Astrocyte (in vitro differentiated cells and primary cell): Measurements from ENCODE around the gene ZC3H12C. TPM values are rescaled to one million over a fixed set of nuclear protein-coding genes. Genes with fewer than 3 reads are reported as not detected.

Experiments
- DNase-seq: peaks from one replicate; pipeline ENCODE4 v3.0.0-alpha.2; 2010; ENCODE audit warnings: low read depth
- FAIRE-seq: peaks from 2 replicates; lab custom pipeline; 2011; peaks lifted over from hg19 to GRCh38; lab: Jason Lieb, UNC
- H2AFZ ChIP-seq: 2 replicates; pipeline ENCODE4 v1.6.0; 2012; ENCODE audit warnings: low read depth, low read length, inconsistent platforms
- H3K27ac ChIP-seq: 2 replicates; pipeline ENCODE4 v1.5.1; 2011; ENCODE audit warnings: low read depth, low read length, inconsistent platforms
- H3K27me3 ChIP-seq: 2 replicates; pipeline ENCODE4 v1.6.0; 2011; ENCODE audit warnings: low read length, inconsistent platforms; ENCODE audit not compliant: insufficient read depth
- H3K36me3 ChIP-seq: 2 replicates; pipeline ENCODE4 v1.5.1; 2011; ENCODE audit warnings: low read length, inconsistent platforms; ENCODE audit not compliant: insufficient read depth
- H3K4me1 ChIP-seq: 2 replicates; pipeline ENCODE4 v1.5.1; 2011; ENCODE audit warnings: low read length, inconsistent platforms; ENCODE audit not compliant: insufficient read depth
- H3K4me2 ChIP-seq: 2 replicates; pipeline ENCODE4 v1.6.0; 2012; ENCODE audit warnings: low read length, inconsistent platforms
- H3K4me3 ChIP-seq: 2 replicates; pipeline ENCODE4 v1.5.1; 2011; ENCODE audit warnings: low read depth, mild to moderate bottlenecking, low read length, inconsistent platforms; ENCODE audit not compliant: insufficient read depth
- H3K79me2 ChIP-seq: 2 replicates; pipeline ENCODE4 v1.6.0; 2012; ENCODE audit warnings: mild to moderate bottlenecking, low read length, inconsistent platforms; ENCODE audit not compliant: insufficient read depth
- H3K9ac ChIP-seq: 2 replicates; pipeline ENCODE4 v1.6.0; 2012; ENCODE audit warnings: mild to moderate bottlenecking, low read length, inconsistent platforms
- H3K9me3 ChIP-seq: 2 replicates; pipeline ENCODE4 v1.5.1; 2012; ENCODE audit warnings: low read depth, mild to moderate bottlenecking, low read length, inconsistent platforms; ENCODE audit not compliant: insufficient read depth
- H4K20me1 ChIP-seq: 2 replicates; pipeline ENCODE4 v1.6.0; 2012; ENCODE audit warnings: low read length, inconsistent platforms; ENCODE audit not compliant: insufficient read depth
- H3K27ac Mint-ChIP-seq: one replicate; pipeline ENCODE4 v1.8.0; 2021; ENCODE audit warnings: mild to moderate bottlenecking, mixed read lengths; ENCODE audit not compliant: unreplicated experiment
- H3K27me3 Mint-ChIP-seq: one replicate; pipeline ENCODE4 v1.8.0; 2021; ENCODE audit warnings: low read depth, mixed read lengths; ENCODE audit not compliant: unreplicated experiment
- H3K36me3 Mint-ChIP-seq: one replicate; pipeline ENCODE4 v1.8.0; 2021; ENCODE audit warnings: low read depth, mixed read lengths; ENCODE audit not compliant: unreplicated experiment
- H3K4me1 Mint-ChIP-seq: one replicate; pipeline ENCODE4 v1.8.0; 2021; ENCODE audit warnings: low read depth, mixed read lengths; ENCODE audit not compliant: unreplicated experiment
- H3K4me3 Mint-ChIP-seq: one replicate; pipeline ENCODE4 v1.8.0; 2021; ENCODE audit warnings: mild to moderate bottlenecking, moderate library complexity, mixed read lengths; ENCODE audit not compliant: unreplicated experiment
- H3K9me3 Mint-ChIP-seq: one replicate; pipeline ENCODE4 v1.8.0; 2021; ENCODE audit warnings: mild to moderate bottlenecking, mixed read lengths; ENCODE audit not compliant: unreplicated experiment
- EZH2 ChIP-seq: IDR thresholded peaks from 2 replicates; pipeline ENCODE4 v1.6.1; 2012; ENCODE audit warnings: mild to moderate bottlenecking, low read length, inconsistent platforms; ENCODE audit not compliant: insufficient read depth
- total RNA-seq: library from RNA; stranded (reverse); gene quantifications from 2 replicates; pipeline ENCODE4 v1.2.1, GENCODE V29; 2021
- TF ChIP-seq, protein P1 (sequence below): IDR thresholded peaks from 2 replicates; pipeline ENCODE4 v1.5.1; 2011; ENCODE audit warnings: low read depth, mild to moderate bottlenecking, inconsistent platforms, low read length, moderate library complexity; ENCODE audit not compliant: insufficient read depth

Gene ZC3H12C
- total RNA-seq, 1 donor from 2014 or later = 12.0 TPM

DNA sequence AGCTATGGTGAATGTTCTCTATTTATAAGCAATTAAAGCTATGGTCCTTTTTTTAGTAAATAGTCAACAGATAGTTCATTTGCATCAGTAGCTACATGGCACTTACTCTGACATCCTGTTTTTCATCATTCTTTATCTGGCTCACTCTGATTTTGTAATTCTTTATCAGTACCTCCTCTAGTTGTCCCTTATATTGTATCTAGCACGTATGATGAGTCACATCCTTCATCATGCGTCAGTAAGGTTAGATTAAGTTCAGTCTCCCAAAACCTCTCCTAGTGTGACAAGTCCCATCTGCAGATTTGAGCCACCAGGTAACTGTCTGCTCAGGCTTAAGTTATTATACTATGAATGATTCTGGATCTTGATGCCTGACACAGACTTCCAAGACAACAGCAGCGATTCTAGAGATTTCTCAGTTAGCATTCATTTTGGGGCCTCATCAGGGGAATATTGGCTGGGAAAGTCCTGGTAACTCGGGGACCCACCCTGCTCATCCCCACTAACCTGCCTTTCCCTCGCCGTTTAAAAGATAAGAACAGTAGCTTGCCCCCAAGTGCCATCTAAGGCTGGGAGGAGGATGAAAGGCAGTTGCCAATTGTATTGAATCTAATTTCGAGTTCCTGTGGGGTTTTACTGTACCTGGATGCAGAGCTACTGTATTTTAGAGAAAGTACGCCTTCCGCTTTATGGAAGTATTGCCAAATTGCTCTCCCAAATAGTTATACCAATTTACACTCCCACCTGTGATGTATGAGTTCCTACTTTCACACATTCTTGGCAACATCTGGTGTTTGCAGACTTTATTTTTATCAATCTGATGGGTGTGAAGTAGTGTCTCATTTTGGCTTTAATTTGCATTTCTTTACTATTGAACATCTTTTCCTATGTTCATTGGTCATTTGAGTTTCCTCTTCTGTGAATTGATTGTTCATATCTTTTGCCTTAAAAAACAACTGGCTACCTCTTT, 55.9 kb downstream of the ZC3H12C start:
- H4K20me1 ChIP-seq = no peaks in the 10 kb centered on the region
- peaks cover 21% of the 10 kb centered on the region for H3K4me1 Mint-ChIP-seq
- H3K9me3 ChIP-seq = no peaks in the 10 kb centered on the region
- H3K36me3 ChIP-seq = no peaks in the 10 kb centered on the region
- no peaks in the 10 kb centered on the region for H3K27me3 ChIP-seq
- peak overlapping the region; percentile 65 for H3K9ac ChIP-seq
- peak overlapping the region; percentile 66 for H3K4me2 ChIP-seq
- peak overlapping the region; percentile 84 for H3K27ac Mint-ChIP-seq
- no peaks in the 10 kb centered on the region for H3K9me3 Mint-ChIP-seq
- no peaks in the 10 kb centered on the region for H3K27me3 Mint-ChIP-seq
- H2AFZ ChIP-seq = no peak overlapping the region
- no peaks in the 10 kb centered on the region for H3K36me3 Mint-ChIP-seq
- FAIRE-seq (peak; percentile 26), DNase-seq (peak; percentile 87)
- peaks cover 23% of the 10 kb centered on the region for H3K4me1 ChIP-seq
- H3K4me3 Mint-ChIP-seq = no peak overlapping the region
- H3K79me2 ChIP-seq = peaks cover 13% of the 10 kb centered on the region
- H3K27ac ChIP-seq = peak overlapping the region; percentile 77
- TF ChIP-seq, protein P1, sequence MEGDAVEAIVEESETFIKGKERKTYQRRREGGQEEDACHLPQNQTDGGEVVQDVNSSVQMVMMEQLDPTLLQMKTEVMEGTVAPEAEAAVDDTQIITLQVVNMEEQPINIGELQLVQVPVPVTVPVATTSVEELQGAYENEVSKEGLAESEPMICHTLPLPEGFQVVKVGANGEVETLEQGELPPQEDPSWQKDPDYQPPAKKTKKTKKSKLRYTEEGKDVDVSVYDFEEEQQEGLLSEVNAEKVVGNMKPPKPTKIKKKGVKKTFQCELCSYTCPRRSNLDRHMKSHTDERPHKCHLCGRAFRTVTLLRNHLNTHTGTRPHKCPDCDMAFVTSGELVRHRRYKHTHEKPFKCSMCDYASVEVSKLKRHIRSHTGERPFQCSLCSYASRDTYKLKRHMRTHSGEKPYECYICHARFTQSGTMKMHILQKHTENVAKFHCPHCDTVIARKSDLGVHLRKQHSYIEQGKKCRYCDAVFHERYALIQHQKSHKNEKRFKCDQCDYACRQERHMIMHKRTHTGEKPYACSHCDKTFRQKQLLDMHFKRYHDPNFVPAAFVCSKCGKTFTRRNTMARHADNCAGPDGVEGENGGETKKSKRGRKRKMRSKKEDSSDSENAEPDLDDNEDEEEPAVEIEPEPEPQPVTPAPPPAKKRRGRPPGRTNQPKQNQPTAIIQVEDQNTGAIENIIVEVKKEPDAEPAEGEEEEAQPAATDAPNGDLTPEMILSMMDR = no peak
- TF ChIP-seq EZH2 = no peak
- H3K4me3 ChIP-seq = no peak overlapping the region

DNA sequence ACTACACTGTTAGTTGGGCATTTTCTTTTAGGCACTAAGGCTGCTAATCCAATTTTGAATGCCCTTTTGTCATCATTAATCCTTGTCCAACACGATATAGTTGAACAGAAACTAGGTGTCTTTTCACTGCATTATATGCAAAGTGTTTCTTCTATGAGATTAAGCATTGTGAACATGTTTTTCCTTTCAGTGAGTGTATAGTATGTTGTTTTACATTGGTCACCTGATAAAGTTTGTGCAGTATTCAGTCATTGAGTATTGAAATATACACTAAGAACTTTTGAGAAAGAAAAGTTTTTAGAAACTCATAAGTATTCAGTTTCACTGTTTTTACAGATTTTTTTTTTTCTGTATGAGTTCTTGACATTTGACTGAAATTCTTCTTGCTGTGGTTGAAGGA, 59.0 kb downstream of the ZC3H12C start:
- Histone ChIP-seq H4K20me1 (no peaks in the 10 kb centered on the region), H3K27ac (no peak overlapping the region), H2AFZ (no peak overlapping the region), H3K36me3 (no peaks in the 10 kb centered on the region), H3K4me2 (no peak overlapping the region), H3K9me3 (no peaks in the 10 kb centered on the region), H3K27me3 (no peaks in the 10 kb centered on the region), H3K4me1 (peaks cover 22% of the 10 kb centered on the region), H3K79me2 (peaks cover 10% of the 10 kb centered on the region), H3K4me3 (no peak overlapping the region), H3K9ac (no peak overlapping the region)
- Mint-ChIP-seq H3K4me1 (peaks cover 21% of the 10 kb centered on the region), H3K36me3 (no peaks in the 10 kb centered on the region), H3K27ac (no peak overlapping the region), H3K4me3 (no peak overlapping the region), H3K9me3 (no peaks in the 10 kb centered on the region), H3K27me3 (no peaks in the 10 kb centered on the region)
- FAIRE-seq (no peak), DNase-seq (no peak)
- no peak for TF ChIP-seq EZH2
- TF ChIP-seq, protein P1 = no peak

DNA sequence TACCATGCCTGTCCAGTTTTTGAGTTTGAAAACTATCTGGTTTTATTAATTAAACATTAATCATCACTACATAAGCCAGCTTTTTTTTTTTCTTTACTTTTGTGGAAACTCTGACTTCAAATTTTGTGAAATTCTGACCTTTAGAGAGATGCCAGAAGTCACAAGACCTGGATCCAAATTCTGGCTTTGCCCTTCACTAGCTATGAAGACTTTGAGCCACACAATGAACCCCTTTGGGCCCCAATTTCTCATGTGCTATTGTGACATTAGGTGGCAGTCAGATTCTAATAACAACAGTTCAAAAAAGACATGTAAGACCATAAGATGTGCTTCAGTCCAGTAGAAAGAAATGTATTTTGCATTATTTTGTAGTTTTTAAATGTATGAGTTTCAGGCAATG, 60.3 kb downstream of the ZC3H12C start:
- TF ChIP-seq, protein P1 = no peak
- TF ChIP-seq EZH2 = no peak
- Mint-ChIP-seq H3K9me3 (no peaks in the 10 kb centered on the region), H3K27ac (no peak overlapping the region), H3K27me3 (no peaks in the 10 kb centered on the region), H3K4me3 (no peak overlapping the region), H3K4me1 (peaks cover 12% of the 10 kb centered on the region), H3K36me3 (no peaks in the 10 kb centered on the region)
- no peak overlapping the region for H3K4me3 ChIP-seq
- H3K9me3 ChIP-seq = no peaks in the 10 kb centered on the region
- DNase-seq = no peak
- H3K27me3 ChIP-seq = no peaks in the 10 kb centered on the region
- no peak overlapping the region for H2AFZ ChIP-seq
- H4K20me1 ChIP-seq = no peaks in the 10 kb centered on the region
- no peak overlapping the region for H3K9ac ChIP-seq
- no peak overlapping the region for H3K27ac ChIP-seq
- FAIRE-seq = no peak
- peaks cover 6% of the 10 kb centered on the region for H3K79me2 ChIP-seq
- no peaks in the 10 kb centered on the region for H3K36me3 ChIP-seq
- H3K4me1 ChIP-seq = peaks cover 9% of the 10 kb centered on the region
- H3K4me2 ChIP-seq = no peak overlapping the region
